HEK293 (cell line): Measurements from ENCODE around the gene MOSPD3.
A peak's percentile ranks its signal among the peaks of the same experiment; 100 is the strongest.

ENCODE experiments used
- GLIS1 ChIP-seq: fragments of 450-650 bp; formaldehyde crosslinking; IDR thresholded peaks from 2 replicates; pipeline ENCODE4 v1.5.1; 2016; ENCODE audit warnings: missing biosample characterization, missing genetic modification characterization
- HOXA7 ChIP-seq: sonication (generic); formaldehyde crosslinking; IDR thresholded peaks from 2 replicates; pipeline ENCODE4 v1.8.1; 2022; ENCODE audit warnings: missing genetic modification reagents, borderline replicate concordance
- HOXC10 ChIP-seq: sonication (generic); formaldehyde crosslinking; IDR thresholded peaks from 2 replicates; pipeline ENCODE4 v1.8.1; 2023; ENCODE audit warnings: mild to moderate bottlenecking, missing genetic modification reagents
- KLF16 ChIP-seq: fragments of 450-650 bp; formaldehyde crosslinking; IDR thresholded peaks from 2 replicates; pipeline ENCODE4 v1.5.1; 2017; ENCODE audit warnings: missing biosample characterization, missing genetic modification characterization
- PRDM1 ChIP-seq: fragments of 450-650 bp; formaldehyde crosslinking; IDR thresholded peaks from 2 replicates; pipeline ENCODE4; 2016; ENCODE audit warnings: missing biosample characterization, missing genetic modification characterization
- WT1 ChIP-seq: fragments of 450-650 bp; formaldehyde crosslinking; IDR thresholded peaks from 2 replicates; pipeline ENCODE4 v1.5.1; 2016; ENCODE audit warnings: missing biosample characterization, missing genetic modification characterization
- YY1 ChIP-seq: fragments of 450-650 bp; formaldehyde crosslinking; IDR thresholded peaks from 2 replicates; pipeline ENCODE4 v1.5.1; 2018; ENCODE audit warnings: missing biosample characterization, missing genetic modification characterization
- ZBTB17 ChIP-seq: fragments of 450-650 bp; formaldehyde crosslinking; IDR thresholded peaks from 2 replicates; pipeline ENCODE4 v1.5.1; 2016; ENCODE audit warnings: missing biosample characterization, missing genetic modification characterization
- ZBTB7A ChIP-seq: fragments of 450-650 bp; formaldehyde crosslinking; IDR thresholded peaks from 2 replicates; pipeline ENCODE4 v1.5.1; 2016; ENCODE audit warnings: low read depth, missing biosample characterization, missing genetic modification characterization
- ZBTB8A ChIP-seq: fragments of 450-650 bp; formaldehyde crosslinking; IDR thresholded peaks from 2 replicates; pipeline ENCODE4 v1.5.1; 2016; ENCODE audit warnings: missing biosample characterization, missing genetic modification characterization
- ZEB2 ChIP-seq: fragments of 450-650 bp; formaldehyde crosslinking; IDR thresholded peaks from 2 replicates; pipeline ENCODE4 v1.5.1; 2016; ENCODE audit warnings: missing biosample characterization, missing genetic modification characterization
- ZFHX2 ChIP-seq: fragments of 450-650 bp; formaldehyde crosslinking; conservative IDR thresholded peaks from 2 replicates; pipeline ENCODE4 v1.5.1; 2016; ENCODE audit warnings: missing biosample characterization, missing genetic modification characterization
- ZFP37 ChIP-seq: fragments of 450-650 bp; formaldehyde crosslinking; IDR thresholded peaks from 2 replicates; pipeline ENCODE4 v1.5.1; 2016; ENCODE audit warnings: missing biosample characterization, missing genetic modification characterization
- ZNF146 ChIP-seq: fragments of 450-650 bp; formaldehyde crosslinking; IDR thresholded peaks from 2 replicates; pipeline ENCODE4 v1.5.1; 2016; ENCODE audit warnings: missing biosample characterization, missing genetic modification characterization
- ZNF16 ChIP-seq: fragments of 450-650 bp; formaldehyde crosslinking; IDR thresholded peaks from 2 replicates; pipeline ENCODE4 v1.5.1; 2016; ENCODE audit warnings: low read depth, missing biosample characterization, missing genetic modification characterization
- ZNF302 ChIP-seq: fragments of 450-650 bp; formaldehyde crosslinking; IDR thresholded peaks from 2 replicates; pipeline ENCODE4 v1.5.1; 2016; ENCODE audit warnings: missing biosample characterization, missing genetic modification characterization, low read depth
- ZNF311 ChIP-seq: fragments of 450-650 bp; formaldehyde crosslinking; IDR thresholded peaks from 2 replicates; pipeline ENCODE4 v1.5.1; 2017; ENCODE audit warnings: missing biosample characterization, missing genetic modification characterization, borderline replicate concordance
- ZNF366 ChIP-seq: fragments of 450-650 bp; formaldehyde crosslinking; conservative IDR thresholded peaks from 2 replicates; pipeline ENCODE4 v1.5.1; 2016; ENCODE audit warnings: missing biosample characterization, missing genetic modification characterization
- ZNF501 ChIP-seq: fragments of 450-650 bp; formaldehyde crosslinking; IDR thresholded peaks from 2 replicates; pipeline ENCODE4 v1.5.1; 2016; ENCODE audit warnings: missing biosample characterization, missing genetic modification characterization
- ZNF510 ChIP-seq: fragments of 450-650 bp; formaldehyde crosslinking; IDR thresholded peaks from 2 replicates; pipeline ENCODE4 v1.5.1; 2018; ENCODE audit warnings: mild to moderate bottlenecking, missing genetic modification characterization, missing biosample characterization; ENCODE audit not compliant: insufficient replicate concordance
- ZNF521 ChIP-seq: fragments of 450-650 bp; formaldehyde crosslinking; IDR thresholded peaks from 2 replicates; pipeline ENCODE4 v1.5.1; 2017; ENCODE audit warnings: missing biosample characterization, mild to moderate bottlenecking, missing genetic modification characterization
- ZNF549 ChIP-seq: fragments of 450-650 bp; IDR thresholded peaks from 2 replicates; pipeline ENCODE4 v1.5.1; 2018; ENCODE audit warnings: missing biosample characterization, missing genetic modification characterization, mild to moderate bottlenecking, inconsistent platforms, moderate library complexity
- ZNF629 ChIP-seq: fragments of 450-650 bp; formaldehyde crosslinking; IDR thresholded peaks from 2 replicates; pipeline ENCODE4 v1.5.1; 2017; ENCODE audit warnings: missing biosample characterization, missing genetic modification characterization
- ZNF747 ChIP-seq: fragments of 450-650 bp; formaldehyde crosslinking; IDR thresholded peaks from 2 replicates; pipeline ENCODE4 v1.5.1; 2016; ENCODE audit warnings: missing biosample characterization, missing genetic modification characterization
- ZSCAN16 ChIP-seq: fragments of 450-650 bp; formaldehyde crosslinking; IDR thresholded peaks from 2 replicates; pipeline ENCODE4 v1.5.1; 2016; ENCODE audit warnings: missing biosample characterization, missing genetic modification characterization
- TF ChIP-seq, protein P1 (sequence below): fragments of 450-650 bp; formaldehyde crosslinking; IDR thresholded peaks from 2 replicates; pipeline ENCODE4 v1.5.1; 2017; ENCODE audit warnings: missing biosample characterization, missing genetic modification characterization
- TF ChIP-seq, protein P2 (sequence below): fragments of 450-650 bp; formaldehyde crosslinking; IDR thresholded peaks from 2 replicates; pipeline ENCODE4 v1.5.1; 2016; ENCODE audit warnings: missing biosample characterization, missing genetic modification characterization
- TF ChIP-seq, protein P3 (sequence below): fragments of 450-650 bp; IDR thresholded peaks from 2 replicates; pipeline ENCODE4 v1.5.1; 2018; ENCODE audit warnings: missing biosample characterization, missing genetic modification characterization
- TF ChIP-seq, protein P4 (sequence below): fragments of 450-650 bp; formaldehyde crosslinking; IDR thresholded peaks from 2 replicates; pipeline ENCODE4 v1.5.1; 2017; ENCODE audit warnings: missing biosample characterization, mild to moderate bottlenecking, missing genetic modification characterization, moderate library complexity
- TF ChIP-seq, protein P5 (sequence below): fragments of 450-650 bp; formaldehyde crosslinking; IDR thresholded peaks from 2 replicates; pipeline ENCODE4 v1.5.1; 2016; ENCODE audit warnings: missing biosample characterization, missing genetic modification characterization

Gene MOSPD3

DNA sequence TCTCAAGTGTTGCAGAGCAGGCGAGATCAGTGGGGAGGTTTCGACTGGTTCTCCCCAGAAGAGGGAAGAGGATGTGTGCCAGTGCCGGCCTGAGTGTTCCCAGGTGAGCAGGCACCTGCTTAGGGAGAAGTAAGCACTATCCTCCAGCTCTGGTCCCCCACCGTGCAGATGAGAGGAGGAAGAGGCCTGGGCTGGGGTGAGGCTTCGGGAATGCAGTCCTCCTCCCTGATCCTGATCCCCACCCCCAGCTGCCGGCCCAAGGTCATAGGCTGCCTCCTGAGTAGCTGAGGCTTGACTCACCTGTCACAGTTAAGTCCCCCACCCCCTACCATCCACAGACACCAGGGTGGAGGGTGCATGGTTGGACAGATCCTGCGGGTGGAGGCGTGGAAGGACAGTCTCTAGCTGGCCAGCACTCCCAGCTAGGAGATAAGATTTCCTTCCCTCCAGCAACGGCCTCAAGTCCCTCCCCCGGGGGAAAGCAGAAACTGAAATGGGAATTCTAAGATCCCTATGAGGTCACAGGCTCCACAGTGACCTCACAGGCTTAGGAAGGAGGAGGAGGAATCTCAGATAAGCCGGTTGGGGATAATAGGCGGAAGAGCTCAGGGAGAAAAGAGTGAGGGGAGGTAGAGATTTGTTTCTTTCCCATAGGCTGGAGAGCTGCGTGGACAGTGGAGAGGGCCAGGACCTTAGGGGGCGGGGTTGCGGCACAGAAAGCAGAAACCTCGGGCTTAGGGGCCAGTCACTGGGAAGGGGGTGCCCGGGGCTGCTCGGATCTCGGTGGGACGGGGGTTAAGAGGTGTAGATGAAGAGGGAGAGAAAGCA lies 27.4 kb upstream of the MOSPD3 start (continued):
- TF ChIP-seq, protein P1, sequence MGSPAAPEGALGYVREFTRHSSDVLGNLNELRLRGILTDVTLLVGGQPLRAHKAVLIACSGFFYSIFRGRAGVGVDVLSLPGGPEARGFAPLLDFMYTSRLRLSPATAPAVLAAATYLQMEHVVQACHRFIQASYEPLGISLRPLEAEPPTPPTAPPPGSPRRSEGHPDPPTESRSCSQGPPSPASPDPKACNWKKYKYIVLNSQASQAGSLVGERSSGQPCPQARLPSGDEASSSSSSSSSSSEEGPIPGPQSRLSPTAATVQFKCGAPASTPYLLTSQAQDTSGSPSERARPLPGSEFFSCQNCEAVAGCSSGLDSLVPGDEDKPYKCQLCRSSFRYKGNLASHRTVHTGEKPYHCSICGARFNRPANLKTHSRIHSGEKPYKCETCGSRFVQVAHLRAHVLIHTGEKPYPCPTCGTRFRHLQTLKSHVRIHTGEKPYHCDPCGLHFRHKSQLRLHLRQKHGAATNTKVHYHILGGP (tag by site-specific recombination) = no peak
- TF ChIP-seq YY1 (tag by site-specific recombination) (no peak), HOXA7 (no peak), ZNF510 (no peak), ZSCAN16 (tag by site-specific recombination) (no peak), ZNF549 (tag by site-specific recombination) (no peak), ZNF521 (tag by site-specific recombination) (no peak), ZBTB7A (tag by site-specific recombination) (no peak), ZBTB17 (tag by site-specific recombination) (peak; percentile 43; the same call in 1 of the 2 replicates), ZNF747 (no peak), GLIS1 (peak; percentile 83), ZFHX2 (peak; percentile 45), ZNF302 (tag by site-specific recombination) (no peak), ZBTB8A (tag by site-specific recombination) (no peak), ZNF366 (tag by site-specific recombination) (peak; percentile 73), PRDM1 (no peak), ZNF16 (tag by site-specific recombination) (no peak), ZNF501 (tag by site-specific recombination) (no peak), ZNF146 (tag by site-specific recombination) (no peak), HOXC10 (no peak), ZEB2 (tag by site-specific recombination) (no peak), KLF16 (tag by site-specific recombination) (no peak), ZNF629 (tag by site-specific recombination) (peak; percentile 99), ZFP37 (tag by site-specific recombination) (no peak), ZNF311 (tag by site-specific recombination) (no peak), WT1 (no peak)
- TF ChIP-seq, protein P2, sequence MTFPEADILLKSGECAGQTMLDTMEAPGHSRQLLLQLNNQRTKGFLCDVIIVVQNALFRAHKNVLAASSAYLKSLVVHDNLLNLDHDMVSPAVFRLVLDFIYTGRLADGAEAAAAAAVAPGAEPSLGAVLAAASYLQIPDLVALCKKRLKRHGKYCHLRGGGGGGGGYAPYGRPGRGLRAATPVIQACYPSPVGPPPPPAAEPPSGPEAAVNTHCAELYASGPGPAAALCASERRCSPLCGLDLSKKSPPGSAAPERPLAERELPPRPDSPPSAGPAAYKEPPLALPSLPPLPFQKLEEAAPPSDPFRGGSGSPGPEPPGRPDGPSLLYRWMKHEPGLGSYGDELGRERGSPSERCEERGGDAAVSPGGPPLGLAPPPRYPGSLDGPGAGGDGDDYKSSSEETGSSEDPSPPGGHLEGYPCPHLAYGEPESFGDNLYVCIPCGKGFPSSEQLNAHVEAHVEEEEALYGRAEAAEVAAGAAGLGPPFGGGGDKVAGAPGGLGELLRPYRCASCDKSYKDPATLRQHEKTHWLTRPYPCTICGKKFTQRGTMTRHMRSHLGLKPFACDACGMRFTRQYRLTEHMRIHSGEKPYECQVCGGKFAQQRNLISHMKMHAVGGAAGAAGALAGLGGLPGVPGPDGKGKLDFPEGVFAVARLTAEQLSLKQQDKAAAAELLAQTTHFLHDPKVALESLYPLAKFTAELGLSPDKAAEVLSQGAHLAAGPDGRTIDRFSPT (tag by site-specific recombination) = no peak
- TF ChIP-seq, protein P3, sequence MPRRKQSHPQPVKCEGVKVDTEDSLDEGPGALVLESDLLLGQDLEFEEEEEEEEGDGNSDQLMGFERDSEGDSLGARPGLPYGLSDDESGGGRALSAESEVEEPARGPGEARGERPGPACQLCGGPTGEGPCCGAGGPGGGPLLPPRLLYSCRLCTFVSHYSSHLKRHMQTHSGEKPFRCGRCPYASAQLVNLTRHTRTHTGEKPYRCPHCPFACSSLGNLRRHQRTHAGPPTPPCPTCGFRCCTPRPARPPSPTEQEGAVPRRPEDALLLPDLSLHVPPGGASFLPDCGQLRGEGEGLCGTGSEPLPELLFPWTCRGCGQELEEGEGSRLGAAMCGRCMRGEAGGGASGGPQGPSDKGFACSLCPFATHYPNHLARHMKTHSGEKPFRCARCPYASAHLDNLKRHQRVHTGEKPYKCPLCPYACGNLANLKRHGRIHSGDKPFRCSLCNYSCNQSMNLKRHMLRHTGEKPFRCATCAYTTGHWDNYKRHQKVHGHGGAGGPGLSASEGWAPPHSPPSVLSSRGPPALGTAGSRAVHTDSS (tag by site-specific recombination) = no peak
- TF ChIP-seq, protein P4, sequence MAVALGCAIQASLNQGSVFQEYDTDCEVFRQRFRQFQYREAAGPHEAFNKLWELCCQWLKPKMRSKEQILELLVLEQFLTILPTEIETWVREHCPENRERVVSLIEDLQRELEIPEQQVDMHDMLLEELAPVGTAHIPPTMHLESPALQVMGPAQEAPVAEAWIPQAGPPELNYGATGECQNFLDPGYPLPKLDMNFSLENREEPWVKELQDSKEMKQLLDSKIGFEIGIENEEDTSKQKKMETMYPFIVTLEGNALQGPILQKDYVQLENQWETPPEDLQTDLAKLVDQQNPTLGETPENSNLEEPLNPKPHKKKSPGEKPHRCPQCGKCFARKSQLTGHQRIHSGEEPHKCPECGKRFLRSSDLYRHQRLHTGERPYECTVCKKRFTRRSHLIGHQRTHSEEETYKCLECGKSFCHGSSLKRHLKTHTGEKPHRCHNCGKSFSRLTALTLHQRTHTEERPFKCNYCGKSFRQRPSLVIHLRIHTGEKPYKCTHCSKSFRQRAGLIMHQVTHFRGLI (tag by site-specific recombination) = no peak
- TF ChIP-seq, protein P5, sequence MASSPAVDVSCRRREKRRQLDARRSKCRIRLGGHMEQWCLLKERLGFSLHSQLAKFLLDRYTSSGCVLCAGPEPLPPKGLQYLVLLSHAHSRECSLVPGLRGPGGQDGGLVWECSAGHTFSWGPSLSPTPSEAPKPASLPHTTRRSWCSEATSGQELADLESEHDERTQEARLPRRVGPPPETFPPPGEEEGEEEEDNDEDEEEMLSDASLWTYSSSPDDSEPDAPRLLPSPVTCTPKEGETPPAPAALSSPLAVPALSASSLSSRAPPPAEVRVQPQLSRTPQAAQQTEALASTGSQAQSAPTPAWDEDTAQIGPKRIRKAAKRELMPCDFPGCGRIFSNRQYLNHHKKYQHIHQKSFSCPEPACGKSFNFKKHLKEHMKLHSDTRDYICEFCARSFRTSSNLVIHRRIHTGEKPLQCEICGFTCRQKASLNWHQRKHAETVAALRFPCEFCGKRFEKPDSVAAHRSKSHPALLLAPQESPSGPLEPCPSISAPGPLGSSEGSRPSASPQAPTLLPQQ (tag by site-specific recombination) = no peak
